Measurements from ENCODE around the gene GPATCH8. TPM values are rescaled to one million over a fixed set of nuclear protein-coding genes. Genes with fewer than 3 reads are reported as not detected.

GPATCH8 gene
- total RNA-seq, 1 donor = 29.4 TPM

GRCh38 chr17:44451832-44452231 lies 51.4 kb downstream of the GPATCH8 start:
- no peak overlapping the region for H3K4me3 ChIP-seq (ENCODE audit: low read depth, low read length)
- DNase-seq (ENCODE audit: low read depth) = no peak
- TF ChIP-seq, protein P1, sequence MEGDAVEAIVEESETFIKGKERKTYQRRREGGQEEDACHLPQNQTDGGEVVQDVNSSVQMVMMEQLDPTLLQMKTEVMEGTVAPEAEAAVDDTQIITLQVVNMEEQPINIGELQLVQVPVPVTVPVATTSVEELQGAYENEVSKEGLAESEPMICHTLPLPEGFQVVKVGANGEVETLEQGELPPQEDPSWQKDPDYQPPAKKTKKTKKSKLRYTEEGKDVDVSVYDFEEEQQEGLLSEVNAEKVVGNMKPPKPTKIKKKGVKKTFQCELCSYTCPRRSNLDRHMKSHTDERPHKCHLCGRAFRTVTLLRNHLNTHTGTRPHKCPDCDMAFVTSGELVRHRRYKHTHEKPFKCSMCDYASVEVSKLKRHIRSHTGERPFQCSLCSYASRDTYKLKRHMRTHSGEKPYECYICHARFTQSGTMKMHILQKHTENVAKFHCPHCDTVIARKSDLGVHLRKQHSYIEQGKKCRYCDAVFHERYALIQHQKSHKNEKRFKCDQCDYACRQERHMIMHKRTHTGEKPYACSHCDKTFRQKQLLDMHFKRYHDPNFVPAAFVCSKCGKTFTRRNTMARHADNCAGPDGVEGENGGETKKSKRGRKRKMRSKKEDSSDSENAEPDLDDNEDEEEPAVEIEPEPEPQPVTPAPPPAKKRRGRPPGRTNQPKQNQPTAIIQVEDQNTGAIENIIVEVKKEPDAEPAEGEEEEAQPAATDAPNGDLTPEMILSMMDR (IDR thresholded peaks at IDR 0.05; ENCODE audit: insufficient read depth, low read length) = no peak

DNA sequence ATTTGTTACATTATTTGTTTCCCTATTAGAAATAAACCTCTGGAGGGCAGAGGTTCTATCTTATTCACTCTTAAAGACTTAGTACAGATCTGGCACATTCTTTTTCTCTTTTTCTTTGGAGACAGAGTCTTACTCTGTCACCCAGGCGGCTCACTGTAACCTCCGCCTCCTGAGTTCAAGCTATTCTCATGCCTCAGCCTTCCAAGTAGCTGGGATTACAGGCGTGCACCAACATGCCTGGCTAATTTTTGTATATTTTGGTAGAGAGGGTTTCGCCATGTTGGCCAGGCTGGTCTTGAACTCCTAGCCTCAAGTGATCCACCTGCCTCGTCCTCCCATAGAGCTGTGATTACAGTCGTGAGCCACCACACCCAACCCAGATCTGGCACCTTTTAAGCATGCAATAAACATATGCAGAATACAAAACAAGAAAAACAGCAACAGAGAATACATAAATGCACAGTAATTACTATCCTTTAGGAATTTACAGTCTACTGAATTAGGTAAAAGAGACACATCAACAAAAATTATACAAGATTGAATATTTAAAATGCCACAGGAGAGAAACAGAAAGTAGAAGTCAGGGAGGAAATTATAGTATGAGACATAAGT lies 52.1 kb downstream of the GPATCH8 start:
- TF ChIP-seq, protein P1 (IDR thresholded peaks at IDR 0.05; ENCODE audit: insufficient read depth, low read length) = no peak
- no peak overlapping the region for H3K4me3 ChIP-seq (ENCODE audit: low read depth, low read length)
- no peak for DNase-seq (ENCODE audit: low read depth)

GRCh38 chr17:44448412-44448811 lies 54.8 kb downstream of the GPATCH8 start:
- TF ChIP-seq, protein P1 (IDR thresholded peaks at IDR 0.05; ENCODE audit: insufficient read depth, low read length) = no peak
- no peak for DNase-seq (ENCODE audit: low read depth)
- H3K4me3 ChIP-seq (ENCODE audit: low read depth, low read length) = no peak overlapping the region

DNA sequence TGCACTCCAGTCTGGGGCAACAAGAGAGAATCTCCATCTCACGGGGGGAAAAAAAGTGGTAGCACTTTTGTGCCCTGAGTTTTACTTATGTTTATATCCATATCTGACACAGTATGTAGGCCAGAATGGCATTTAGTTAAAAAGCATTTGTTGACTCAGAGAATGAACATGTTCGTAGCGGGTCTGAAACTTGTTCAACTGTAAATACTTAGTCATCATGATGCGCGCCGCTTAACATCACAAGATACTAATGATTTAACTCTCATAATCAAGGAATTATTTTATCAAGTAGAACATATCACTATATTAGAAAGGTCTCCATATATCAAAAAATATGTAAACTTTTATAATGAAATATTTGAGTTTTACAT lies 58.5 kb downstream of the GPATCH8 start:
- TF ChIP-seq, protein P1 (IDR thresholded peaks at IDR 0.05; ENCODE audit: insufficient read depth, low read length) = no peak
- DNase-seq (ENCODE audit: low read depth) = peak; percentile 20
- no peak overlapping the region for H3K4me3 ChIP-seq (ENCODE audit: low read depth, low read length)

- H3K4me3 ChIP-seq (ENCODE audit: low read depth, low read length) = no peak overlapping the region
- DNase-seq (ENCODE audit: low read depth) = no peak
- TF ChIP-seq, protein P1 (IDR thresholded peaks at IDR 0.05; ENCODE audit: insufficient read depth, low read length) = no peak
These were observed 60.4 kb downstream of the GPATCH8 start for GRCh38 chr17:44442806-44443205.

GRCh38 chr17:44439168-44439567 lies 64.0 kb downstream of the GPATCH8 start:
- H3K4me3 ChIP-seq (ENCODE audit: low read depth, low read length) = no peak overlapping the region
- no peak for DNase-seq (ENCODE audit: low read depth)
- TF ChIP-seq, protein P1 (IDR thresholded peaks at IDR 0.05; ENCODE audit: insufficient read depth, low read length) = no peak

- DNase-seq (ENCODE audit: low read depth) = no peak
- TF ChIP-seq, protein P1 (IDR thresholded peaks at IDR 0.05; ENCODE audit: insufficient read depth, low read length) = no peak
- H3K4me3 ChIP-seq (ENCODE audit: low read depth, low read length) = no peak overlapping the region
These were observed 64.6 kb downstream of the GPATCH8 start for GRCh38 chr17:44438636-44439035.

Data from fibroblast of the aortic adventitia (primary cell).